H9 (cell line): ENCODE data around the gene PHACTR1. TPM values are rescaled to one million over a fixed set of nuclear protein-coding genes. Genes with fewer than 3 reads are reported as not detected.

Experiments used
- DNase-seq: peaks from one replicate; pipeline ENCODE4 v3.0.0-alpha.2; 2017
- H2AFZ ChIP-seq: one replicate; pipeline ENCODE4 v1.6.1; 2013; ENCODE audit warnings: mild to moderate bottlenecking, low read length, control low read depth, moderate library complexity
- H2AK5ac ChIP-seq: 2 replicates; pipeline ENCODE4 v1.6.1; 2013; ENCODE audit warnings: low read length, control low read depth, mixed read lengths; ENCODE audit not compliant: insufficient read length
- H2BK120ac ChIP-seq: one replicate; pipeline ENCODE4 v1.6.1; 2013; ENCODE audit warnings: low read depth, mild to moderate bottlenecking, low read length, control low read depth, inconsistent platforms; ENCODE audit not compliant: poor library complexity, severe bottlenecking
- H2BK12ac ChIP-seq: 2 replicates; pipeline ENCODE4 v1.6.1; 2013; ENCODE audit warnings: low read length, control low read depth, mixed read lengths, low read depth; ENCODE audit not compliant: insufficient read length
- H2BK15ac ChIP-seq: 2 replicates; pipeline ENCODE4 v1.6.1; 2013; ENCODE audit warnings: low read depth, low read length, control low read depth
- H2BK20ac ChIP-seq: one replicate; pipeline ENCODE4 v1.6.1; 2013; ENCODE audit warnings: low read depth, mild to moderate bottlenecking, low read length, control low read depth, inconsistent platforms; ENCODE audit not compliant: poor library complexity, severe bottlenecking
- H2BK5ac ChIP-seq: 2 replicates; pipeline ENCODE4 v1.6.1; 2013; ENCODE audit warnings: low read length, control low read depth, mixed read lengths; ENCODE audit not compliant: insufficient read length
- H3K14ac ChIP-seq: 2 replicates; pipeline ENCODE4 v1.6.1; 2013; ENCODE audit warnings: low read length, control low read depth; ENCODE audit not compliant: insufficient read depth
- H3K18ac ChIP-seq: 2 replicates; pipeline ENCODE4 v1.6.1; 2013; ENCODE audit warnings: low read depth, mild to moderate bottlenecking, mixed read lengths, low read length, control low read depth; ENCODE audit not compliant: insufficient read length
- H3K23ac ChIP-seq: 2 replicates; pipeline ENCODE4 v1.6.1; 2013; ENCODE audit warnings: low read length, control low read depth, mixed read lengths, low read depth; ENCODE audit not compliant: insufficient read length
- H3K23me2 ChIP-seq: 2 replicates; pipeline ENCODE4 v1.6.1; 2013; ENCODE audit warnings: low read depth, mild to moderate bottlenecking, mixed read lengths, low read length, control low read depth; ENCODE audit not compliant: insufficient read length, poor library complexity, severe bottlenecking
- H3K27ac ChIP-seq: 2 replicates; pipeline ENCODE4 v1.5.1; 2013; ENCODE audit warnings: low read length, control low read depth, mixed read lengths, low read depth; ENCODE audit not compliant: insufficient read length
- H3K27me3 ChIP-seq: 2 replicates; pipeline ENCODE4 v1.6.1; 2013; ENCODE audit warnings: low read length, control low read depth, inconsistent platforms; ENCODE audit not compliant: insufficient read depth
- H3K4ac ChIP-seq: 2 replicates; pipeline ENCODE4 v1.6.1; 2013; ENCODE audit warnings: low read depth, mild to moderate bottlenecking, control low read depth, inconsistent platforms, low read length, moderate library complexity
- H3K4me1 ChIP-seq: 2 replicates; pipeline ENCODE4 v1.6.1; 2013; ENCODE audit warnings: low read length, control low read depth, inconsistent platforms; ENCODE audit not compliant: insufficient read depth
- H3K4me2 ChIP-seq: 2 replicates; pipeline ENCODE4 v1.6.1; 2013; ENCODE audit warnings: low read length, control low read depth, mixed read lengths; ENCODE audit not compliant: insufficient read length, insufficient read depth
- H3K56ac ChIP-seq: 2 replicates; pipeline ENCODE4 v1.6.1; 2013; ENCODE audit warnings: low read depth, mild to moderate bottlenecking, mixed read lengths, low read length, control low read depth; ENCODE audit not compliant: insufficient read length
- H3K79me1 ChIP-seq: 2 replicates; pipeline ENCODE4 v1.6.1; 2013; ENCODE audit warnings: low read depth, mild to moderate bottlenecking, moderate library complexity, low read length, control low read depth, inconsistent platforms; ENCODE audit not compliant: insufficient read depth, poor library complexity, severe bottlenecking
- H3K79me2 ChIP-seq: 2 replicates; pipeline ENCODE4 v1.6.1; 2013; ENCODE audit warnings: low read length, control low read depth, inconsistent platforms; ENCODE audit not compliant: insufficient read depth
- H3K9ac ChIP-seq: 2 replicates; pipeline ENCODE4 v1.6.1; 2013; ENCODE audit warnings: low read length, control low read depth, mixed read lengths; ENCODE audit not compliant: insufficient read length; ENCODE audit errors: extremely low read depth
- H3K9me3 ChIP-seq: one replicate; pipeline ENCODE4 v1.6.1; 2013; ENCODE audit warnings: low read depth, low read length, inconsistent platforms; ENCODE audit not compliant: control insufficient read depth
- H3T11ph ChIP-seq: one replicate; pipeline ENCODE4 v1.6.1; 2013; ENCODE audit warnings: mild to moderate bottlenecking, low read length, control low read depth, inconsistent platforms
- H4K20me1 ChIP-seq: one replicate; pipeline ENCODE4 v1.6.1; 2013; ENCODE audit not compliant: control insufficient read depth, insufficient read length, insufficient read depth
- H4K5ac ChIP-seq: 2 replicates; pipeline ENCODE4 v1.6.1; 2013; ENCODE audit warnings: low read depth, mild to moderate bottlenecking, mixed read lengths, low read length, control low read depth; ENCODE audit not compliant: insufficient read length
- H4K8ac ChIP-seq: replicated peaks from 2 replicates; pipeline ENCODE4 v1.6.1; 2013; ENCODE audit warnings: low read length, control low read depth, mixed read lengths, low read depth; ENCODE audit not compliant: insufficient read length
- H4K91ac ChIP-seq: 2 replicates; pipeline ENCODE4 v1.6.1; 2013; ENCODE audit warnings: low read depth, mild to moderate bottlenecking, moderate library complexity, mixed read lengths, low read length, control low read depth; ENCODE audit not compliant: insufficient read length
- H3K27ac Mint-ChIP-seq, 3 experiments: 2 replicates in 2 of 3; 3 replicates in 1 of 3; pipeline ENCODE4 v1.8.0; 2020 to 2021; ENCODE audit warnings: mixed read lengths in 3 of 3, mild to moderate bottlenecking in 1 of 3, moderate library complexity in 1 of 3
- H3K27me3 Mint-ChIP-seq: 2 replicates; pipeline ENCODE4 v1.8.0; 2021; ENCODE audit warnings: low read depth, mild to moderate bottlenecking, moderate library complexity, mixed read lengths
- H3K36me3 Mint-ChIP-seq, 3 experiments: 2 replicates in 2 of 3; 3 replicates in 1 of 3; pipeline ENCODE4 v1.8.0; 2020 to 2021; ENCODE audit warnings: low read depth in 3 of 3, mixed read lengths in 3 of 3; ENCODE audit not compliant: insufficient read depth in 1 of 3
- H3K4me1 Mint-ChIP-seq, 2 experiments: 2 replicates each; pipeline ENCODE4 v1.8.0; 2020; ENCODE audit warnings: mixed read lengths in 2 of 2
- H3K4me3 Mint-ChIP-seq, 2 experiments: 2 replicates in 1 of 2; 3 replicates in 1 of 2; pipeline ENCODE4 v1.8.0; 2020 to 2021; ENCODE audit warnings: mild to moderate bottlenecking in 2 of 2, mixed read lengths in 2 of 2, moderate library complexity in 1 of 2
- H3K9me3 Mint-ChIP-seq, 2 experiments: 2 replicates in 1 of 2; 3 replicates in 1 of 2; pipeline ENCODE4 v1.8.0; 2020; ENCODE audit warnings: mild to moderate bottlenecking in 2 of 2, mixed read lengths in 2 of 2, moderate library complexity in 1 of 2
- WGBS: extraction: QIAGEN DNeasy Blood & Tissue Kit; methylation state at CpG from one replicate; pipeline ENCODE4 v1.1.7; 2013; ENCODE audit warnings: missing lambda C conversion rate, low lambda C conversion rate, mixed read lengths; ENCODE audit not compliant: insufficient read length; ENCODE audit errors: extremely low coverage; 5-methylcytosine and 5-hydroxymethylcytosine counted together
- total RNA-seq: library from RNA; stranded (reverse); gene quantifications from 2 replicates; pipeline ENCODE4 v1.2.1, GENCODE V29; 2021
- TF ChIP-seq, protein P1 (sequence below): fragments of 200-600 bp; sonication (generic); conservative IDR thresholded peaks from 3 replicates; pipeline ENCODE4 v1.8.0; 2021; ENCODE audit warnings: antibody characterized with exemption, mild to moderate bottlenecking

PHACTR1 gene
- total RNA-seq, 1 experiment from 2014 or later = 15.9 TPM

DNA sequence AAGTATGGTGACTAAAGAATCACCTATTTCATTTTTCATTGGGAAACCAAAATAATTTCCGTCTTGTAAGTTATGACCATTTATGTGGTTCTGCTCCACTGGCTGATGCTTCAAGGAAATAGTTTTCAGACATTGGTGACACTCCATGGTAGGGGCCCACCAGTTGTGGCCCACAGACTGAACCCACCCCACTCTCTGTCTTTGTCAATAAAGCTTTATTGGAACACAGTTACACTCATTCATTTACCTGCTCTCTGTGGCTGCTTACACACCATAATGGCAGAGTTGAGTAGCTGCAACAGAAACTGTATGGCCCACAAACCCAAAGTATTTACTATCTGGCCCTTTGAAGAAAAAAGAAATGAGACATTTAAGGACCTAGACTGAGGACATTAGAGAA lies 533.2 kb downstream of the PHACTR1 start:
- Histone ChIP-seq H2AFZ (no peak overlapping the region), H3K56ac (no peak overlapping the region), H3K79me2 (no peaks in the 10 kb centered on the region), H3K4me1 (peaks cover 4% of the 10 kb centered on the region; the same call in 1 of the 2 replicates), H3K4me2 (no peak overlapping the region), H3K79me1 (no peaks in the 10 kb centered on the region), H3K14ac (no peak overlapping the region), H3K27ac (no peak overlapping the region), H3K23ac (no peak overlapping the region), H2BK20ac (no peak overlapping the region), H3K18ac (no peak overlapping the region), H4K5ac (no peak overlapping the region), H3K27me3 (no peaks in the 10 kb centered on the region), H3K4ac (no peak overlapping the region), H2BK120ac (no peak overlapping the region), H4K91ac (no peak overlapping the region), H4K20me1 (no peaks in the 10 kb centered on the region), H2AK5ac (no peak overlapping the region), H3T11ph (no peak overlapping the region), H2BK12ac (no peak overlapping the region), H2BK5ac (no peak overlapping the region), H3K9me3 (no peaks in the 10 kb centered on the region), H2BK15ac (no peak overlapping the region), H4K8ac (no peak overlapping the region), H3K23me2 (no peaks in the 10 kb centered on the region), H3K9ac (no peak overlapping the region)
- Mint-ChIP-seq H3K4me1 (peaks cover 21 to 25% of the 10 kb centered on the region in 2 experiments), H3K27me3 (no peaks in the 10 kb centered on the region), H3K9me3 (peaks cover 0 to 4% of the 10 kb centered on the region in 2 experiments; a peak in 2 of 5 replicates), H3K4me3 (no peak overlapping the region), H3K36me3 (peaks cover 0 to 4% (median under 1%) of the 10 kb centered on the region in 3 experiments; a peak in 5 of 7 replicates), H3K27ac (peak overlapping the region in 2 of 3 experiments; percentile 7 to 46; a peak in 1 of 7 replicates)
- no peak for DNase-seq
- no CpG with 5 or more reads among the region's 1 CpG for WGBS
- TF ChIP-seq, protein P1, sequence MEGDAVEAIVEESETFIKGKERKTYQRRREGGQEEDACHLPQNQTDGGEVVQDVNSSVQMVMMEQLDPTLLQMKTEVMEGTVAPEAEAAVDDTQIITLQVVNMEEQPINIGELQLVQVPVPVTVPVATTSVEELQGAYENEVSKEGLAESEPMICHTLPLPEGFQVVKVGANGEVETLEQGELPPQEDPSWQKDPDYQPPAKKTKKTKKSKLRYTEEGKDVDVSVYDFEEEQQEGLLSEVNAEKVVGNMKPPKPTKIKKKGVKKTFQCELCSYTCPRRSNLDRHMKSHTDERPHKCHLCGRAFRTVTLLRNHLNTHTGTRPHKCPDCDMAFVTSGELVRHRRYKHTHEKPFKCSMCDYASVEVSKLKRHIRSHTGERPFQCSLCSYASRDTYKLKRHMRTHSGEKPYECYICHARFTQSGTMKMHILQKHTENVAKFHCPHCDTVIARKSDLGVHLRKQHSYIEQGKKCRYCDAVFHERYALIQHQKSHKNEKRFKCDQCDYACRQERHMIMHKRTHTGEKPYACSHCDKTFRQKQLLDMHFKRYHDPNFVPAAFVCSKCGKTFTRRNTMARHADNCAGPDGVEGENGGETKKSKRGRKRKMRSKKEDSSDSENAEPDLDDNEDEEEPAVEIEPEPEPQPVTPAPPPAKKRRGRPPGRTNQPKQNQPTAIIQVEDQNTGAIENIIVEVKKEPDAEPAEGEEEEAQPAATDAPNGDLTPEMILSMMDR = no peak
